B cell (primary cell): ENCODE measurements around the gene ARSA. TPM values are rescaled to one million over a fixed set of nuclear protein-coding genes. Genes with fewer than 3 reads are reported as not detected.
A peak's percentile ranks its signal among the peaks of the same experiment; 100 is the strongest.

Experiments
- ATAC-seq: fragments of 200-7000 bp; cut with Tn5 transposase; one replicate; pipeline ENCODE4 v1.10.0; 2021; ENCODE audit warnings: low read depth, mild to moderate bottlenecking, moderate number of reproducible peaks, moderate library complexity
- CTCF ChIA-PET: fragments of 350-600 bp; sonication (Branson Sonifier 250); formaldehyde crosslinking; loops from one replicate; lab custom pipeline; 2021; ENCODE audit warnings: antibody characterized with exemption, inconsistent platforms; lab: Charles Lee
- POLR2A ChIA-PET: fragments of 350-600 bp; sonication (Branson Sonifier 250); formaldehyde crosslinking; loops from one replicate; lab custom pipeline; 2021; ENCODE audit warnings: antibody characterized with exemption; lab: Charles Lee
- DNase-seq: peaks from one replicate; pipeline ENCODE4 v3.0.0; 2013
- H2AFZ ChIP-seq: 2 replicates; pipeline ENCODE4 v1.6.1; 2012; ENCODE audit warnings: mild to moderate bottlenecking, low read depth, low read length; ENCODE audit not compliant: insufficient read depth, poor library complexity, severe bottlenecking
- H3K27ac ChIP-seq, 2 donors: 1 replicate in 1 of 2; 2 replicates in 1 of 2; pipeline ENCODE4 v1.5.1; 2012 to 2013; ENCODE audit warnings: low read length in 2 of 2, mild to moderate bottlenecking in 2 of 2, moderate library complexity in 1 of 2
- H3K27me3 ChIP-seq, 4 experiments: fragments of 200-600 bp in 1 of 4; sonication (generic) in 1 of 4; replicated peaks in 1 of 4; 1 replicate in 2 of 4; 2 replicates in 2 of 4; pipeline versions ENCODE4 v1.6.1 to v1.7.0; 2013 to 2016; ENCODE audit warnings: low read length in 3 of 4, mild to moderate bottlenecking in 2 of 4, mixed read lengths in 1 of 4, moderate library complexity in 1 of 4; ENCODE audit not compliant: insufficient read depth in 4 of 4, control insufficient read depth in 3 of 4; ENCODE audit errors: control extremely low read depth in 1 of 4
- H3K36me3 ChIP-seq, 2 experiments: replicated peaks in 1 of 2; 1 replicate in 1 of 2; 2 replicates in 1 of 2; pipeline versions ENCODE4 v1.6.1 to v1.7.1; 2013; ENCODE audit warnings: low read length in 1 of 2; ENCODE audit not compliant: insufficient read depth in 2 of 2, control insufficient read depth in 1 of 2; ENCODE audit errors: control extremely low read depth in 1 of 2, extremely low read depth in 1 of 2
- H3K4me1 ChIP-seq, 2 donors: fragments of 200-600 bp in 1 of 2; sonication (generic) in 1 of 2; 1 replicate in 1 of 2; 2 replicates in 1 of 2; pipeline versions ENCODE4 v1.5.1 to v1.6.1; 2013 to 2017; ENCODE audit warnings: low read length in 2 of 2; ENCODE audit not compliant: control insufficient read depth in 2 of 2, insufficient read depth in 2 of 2
- H3K4me2 ChIP-seq: replicated peaks from 2 replicates; pipeline ENCODE3; 2012; ENCODE audit warnings: mild to moderate bottlenecking, low read depth, low read length; ENCODE audit not compliant: poor library complexity, severe bottlenecking
- H3K4me3 ChIP-seq, 5 experiments: fragments of 200-600 bp in 1 of 5; sonication (generic) in 1 of 5; 1 replicate in 3 of 5; 2 replicates in 2 of 5; pipeline versions ENCODE4 v1.5.1 to v1.7.0; 2011 to 2016; ENCODE audit warnings: low read length in 4 of 5, mild to moderate bottlenecking in 4 of 5, low read depth in 2 of 5, control low read depth in 1 of 5, moderate library complexity in 1 of 5; ENCODE audit not compliant: insufficient read depth in 1 of 5; ENCODE audit errors: control extremely low read depth in 1 of 5, extremely low read depth in 1 of 5
- H3K79me2 ChIP-seq: fragments of 200-600 bp; sonication (generic); one replicate; pipeline ENCODE4 v1.6.0; 2016; ENCODE audit warnings: low read length; ENCODE audit not compliant: control insufficient read depth, insufficient read depth
- H3K9ac ChIP-seq: fragments of 200-600 bp; sonication (generic); 2 replicates; pipeline ENCODE4 v1.6.1; 2017; ENCODE audit warnings: mild to moderate bottlenecking, low read length, moderate library complexity
- H3K9me3 ChIP-seq, 3 donors: one replicate each; pipeline versions ENCODE4 v1.6.1 to v1.7.1; 2013; ENCODE audit warnings: low read length in 2 of 3; ENCODE audit not compliant: control insufficient read depth in 2 of 3, insufficient read depth in 1 of 3; ENCODE audit errors: control extremely low read depth in 1 of 3
- H4K20me1 ChIP-seq: 2 replicates; pipeline ENCODE4 v1.6.0; 2012; ENCODE audit warnings: mild to moderate bottlenecking, low read length; ENCODE audit not compliant: insufficient read depth, control insufficient read depth, poor library complexity, severe bottlenecking
- H3K27ac Mint-ChIP-seq: one replicate; pipeline ENCODE4 v1.8.0; 2021; ENCODE audit warnings: mixed read lengths
- H3K27me3 Mint-ChIP-seq: one replicate; pipeline ENCODE4 v1.8.0; 2021; ENCODE audit warnings: mixed read lengths
- H3K4me1 Mint-ChIP-seq: one replicate; pipeline ENCODE4 v1.8.0; 2021; ENCODE audit warnings: mixed read lengths
- H3K4me3 Mint-ChIP-seq: one replicate; pipeline ENCODE4 v1.8.0; 2021; ENCODE audit warnings: mixed read lengths
- H3K9me3 Mint-ChIP-seq: one replicate; pipeline ENCODE4 v1.8.0; 2022; ENCODE audit warnings: mixed read lengths; ENCODE audit not compliant: insufficient read depth
- CTCF ChIP-seq: fragments of 200-600 bp; IDR thresholded peaks from one replicate; pipeline ENCODE4 v1.8.0; 2022; ENCODE audit warnings: antibody characterized with exemption, mild to moderate bottlenecking
- EZH2 ChIP-seq: IDR thresholded peaks from 2 replicates; pipeline ENCODE4 v1.6.1; 2012; ENCODE audit warnings: borderline replicate concordance, low read depth, mild to moderate bottlenecking, moderate library complexity, low read length; ENCODE audit not compliant: insufficient read depth, poor library complexity, severe bottlenecking
- WGBS: methylation state at CpG from one replicate; pipeline ENCODE4 v1.1.5; 2013; ENCODE audit warnings: missing lambda C conversion rate; ENCODE audit not compliant: insufficient coverage; 5-methylcytosine and 5-hydroxymethylcytosine counted together
- intact Hi-C: fragments of 100-400 bp; cut with micrococcal nuclease; formaldehyde crosslinking; loops from one replicate; pipeline ENCODE4 v1.10.0; 2022
- polyA plus RNA-seq: library from polyadenylated mRNA; depleted of rRNA; stranded (reverse); fragments of >200 nt; gene quantifications from 2 replicates; pipeline ENCODE4 v1.2.3, GENCODE V29; 2012
- total RNA-seq, 2 donors: library from RNA; stranded (reverse); fragments of 120-200 nt in 1 of 2; gene quantifications; 1 replicate in 1 of 2; 2 replicates in 1 of 2; pipeline versions ENCODE4 v1.2.3 to v1.2.4, GENCODE V29; 2013 to 2022

ARSA gene
- total and polyA plus RNA-seq, 2 donors (not counting 1 experiment from before 2014, with no cell fraction given) = 82.0 to 128 TPM

- POLR2A ChIA-PET = no interaction called here
- no peak overlapping the region for H3K4me3 ChIP-seq
- Mint-ChIP-seq H3K4me3 (peak overlapping the region; percentile 82), H3K9me3 (no peaks in the 10 kb centered on the region), H3K4me1 (peaks cover 17% of the 10 kb centered on the region), H3K27ac (no peak overlapping the region), H3K27me3 (peaks cover 26% of the 10 kb centered on the region)
- no peak overlapping the region for H2AFZ ChIP-seq
- WGBS = 80% methylated on average over 10 of the region's 10 CpGs
- ATAC-seq = no peak
- H3K79me2 ChIP-seq = no peaks in the 10 kb centered on the region
- no peaks in the 10 kb centered on the region for H3K36me3 ChIP-seq
- H3K4me2 ChIP-seq = no peak overlapping the region
- no peak overlapping the region for H3K9ac ChIP-seq
- peaks cover 20 to 25% of the 10 kb centered on the region in 2 donors for H3K4me1 ChIP-seq
- H3K27me3 ChIP-seq = peaks cover 0 to 39% (median 24%) of the 10 kb centered on the region in 4 experiments
- CTCF ChIA-PET = no interaction called here
- intact Hi-C loops = no loop called here
- no peak overlapping the region for H3K27ac ChIP-seq
- TF ChIP-seq EZH2 (no peak), CTCF (no peak)
- DNase-seq = no peak
- peaks cover 0 to 29% (median 0%) of the 10 kb centered on the region in 3 donors for H3K9me3 ChIP-seq
- no peaks in the 10 kb centered on the region for H4K20me1 ChIP-seq
These were observed 48.9 kb upstream of the ARSA start for GRCh38 chr22:50676661-50677492.

GRCh38 chr22:50676180-50676636 is 48.3 kb upstream of the ARSA start:
- 91% methylated on average over 14 of the region's 14 CpGs for WGBS
- Histone ChIP-seq H4K20me1 (no peaks in the 10 kb centered on the region), H3K27ac (no peak overlapping the region), H3K36me3 (no peaks in the 10 kb centered on the region), H3K9ac (no peak overlapping the region), H3K79me2 (no peaks in the 10 kb centered on the region), H3K4me2 (no peak overlapping the region), H3K4me3 (no peak overlapping the region), H2AFZ (no peak overlapping the region), H3K27me3 (peaks cover 0 to 46% (median 28%) of the 10 kb centered on the region in 4 experiments), H3K4me1 (peaks cover 20 to 25% of the 10 kb centered on the region in 2 donors), H3K9me3 (peaks cover 0 to 29% (median 0%) of the 10 kb centered on the region in 3 donors)
- DNase-seq (no peak), ATAC-seq (no peak)
- no peaks in the 10 kb centered on the region for H3K9me3 Mint-ChIP-seq
- POLR2A ChIA-PET = no interaction called here
- H3K27me3 Mint-ChIP-seq = peaks cover 33% of the 10 kb centered on the region
- peak overlapping the region; percentile 82 for H3K4me3 Mint-ChIP-seq
- H3K27ac Mint-ChIP-seq = no peak overlapping the region
- peaks cover 17% of the 10 kb centered on the region for H3K4me1 Mint-ChIP-seq
- CTCF ChIA-PET = no interaction called here
- no peak for TF ChIP-seq EZH2
- no peak for TF ChIP-seq CTCF
- intact Hi-C loops = no loop called here
